Heart left ventricle (tissue), 16 donors: ENCODE measurements around the gene LRRC28. TPM values are rescaled to one million over a fixed set of nuclear protein-coding genes. Genes with fewer than 3 reads are reported as not detected.
A peak's percentile ranks its signal among the peaks of the same experiment; 100 is the strongest.

Experiments used
- ATAC-seq, 4 donors: fragments of 200-7000 bp; cut with Tn5 transposase; one replicate each; pipeline ENCODE4 v1.9.1; 2020 to 2022; ENCODE audit warnings: moderate library complexity in 4 of 4, mild to moderate bottlenecking in 3 of 4, moderate number of reproducible peaks in 1 of 4
- DNase-seq, 5 donors: peaks; one replicate each; pipeline ENCODE4 v3.0.0-alpha.2; 2020
- H3K27ac ChIP-seq, 12 donors: fragments of 200-600 bp; sonication (generic) in 4 of 12; one replicate each; pipeline versions ENCODE4 v1.5.0 to v1.8.0; 2016 to 2022; ENCODE audit warnings: mild to moderate bottlenecking in 2 of 12
- H3K27me3 ChIP-seq, 9 donors: fragments of 200-600 bp; sonication (generic) in 2 of 9; one replicate each; pipeline versions ENCODE4 v1.5.1 to v1.8.0; 2016 to 2022; ENCODE audit warnings: mild to moderate bottlenecking in 3 of 9
- H3K36me3 ChIP-seq, 9 donors: fragments of 200-600 bp; sonication (generic) in 2 of 9; one replicate each; pipeline versions ENCODE4 v1.5.0 to v1.8.0; 2018 to 2022; ENCODE audit warnings: mild to moderate bottlenecking in 2 of 9
- H3K4me1 ChIP-seq, 12 donors: fragments of 200-600 bp; sonication (generic) in 4 of 12; one replicate each; pipeline versions ENCODE4 v1.5.0 to v1.8.0; 2016 to 2022; ENCODE audit warnings: mild to moderate bottlenecking in 3 of 12
- H3K4me3 ChIP-seq, 12 donors: fragments of 200-600 bp; sonication (generic) in 4 of 12; one replicate each; pipeline versions ENCODE4 v1.5.0 to v1.8.0; 2017 to 2022; ENCODE audit warnings: mild to moderate bottlenecking in 9 of 12, moderate library complexity in 4 of 12
- H3K9me3 ChIP-seq, 12 donors: fragments of 200-600 bp; sonication (generic) in 4 of 12; one replicate each; pipeline versions ENCODE4 v1.5.0 to v1.8.0; 2016 to 2022; ENCODE audit warnings: mild to moderate bottlenecking in 1 of 12
- CTCF ChIP-seq, 12 donors: fragments of 200-600 bp; sonication (generic) in 4 of 12; IDR thresholded peaks; one replicate each; pipeline versions ENCODE4 v1.5.0 to v1.8.0; 2018 to 2022; ENCODE audit warnings: antibody characterized with exemption in 12 of 12, mild to moderate bottlenecking in 5 of 12
- POLR2A ChIP-seq, 2 donors: fragments of 450-650 bp; IDR thresholded peaks; one replicate each; pipeline ENCODE4 v1.6.1; 2017; ENCODE audit warnings: antibody characterized with exemption in 2 of 2, mild to moderate bottlenecking in 2 of 2, moderate library complexity in 2 of 2
- WGBS, 4 donors: extraction: QIAGEN DNeasy Blood & Tissue Kit in 2 of 4; methylation state at CpG; one replicate each; pipeline versions ENCODE4 v1.1.5 to v1.1.7; 2013 to 2018; 5-methylcytosine and 5-hydroxymethylcytosine counted together
- intact Hi-C, 10 donors: fragments of 100-400 bp; cut with DNase I; formaldehyde crosslinking; loops; one replicate each; pipeline versions ENCODE4 v1.11.1 to v1.14.2; 2022
- polyA plus RNA-seq, 2 donors: library from polyadenylated mRNA; stranded (reverse); fragments of 200-250 nt; gene quantifications; one replicate each; pipeline ENCODE4 v1.2.3, GENCODE V29; 2013
- total RNA-seq, 9 donors: library from RNA; depleted of rRNA in 2 of 9; stranded (reverse); fragments of >200 nt in 2 of 9; fragmentation: NEBNext Ultra II Directional in 3 of 9; extraction: Animal tissue kit (Norgen Biotek cat#: 25700) in 3 of 9; gene quantifications; one replicate each; pipeline versions ENCODE4 v1.1.0 to v1.2.4, GENCODE V29; 2016 to 2023
- donor health status: ischemic (EF 13 %, LVEDD 7.1; RV severe dilation, severe dysfunction).
- donor health status: healthy with polysubstance abuse.
- donor health status: DM: no; HTN: yes; CAD: no.
- donor health status: DM: no; HTN: no; CAD: no.
- donor health status: ischemic (EF 25% LVEDD 6.9; RV normal size, moderate dysfunction).
- donor health status: ischemic (EF 25% LVEDD 5.7; RV mildly dilated, moderate dysfunction).
- donor health status: healthy.
- donor health status: DM: yes; HTN: yes; CAD: no.
- donor health status: ischemic (EF 35%, LVEDD 5.7; RV mildly dilated, moderate dysfunction).
- donor health status: nonischemic (EF 11% LVEDD 7.7; RV severe dilation, severe dysfunction).
- donor health status: DM: yes; HTN: yes; CAD: no.
- donor health status: PGD.
- donor health status: ischemic (EF 29% LVEDD 5.4; RV normal size, mild dysfunction).
- donor health status: nonischemic (EF 23%, LVEDD 6.1; RV moderate dilation, normal function).

The LRRC28 gene
- total and polyA plus RNA-seq, 11 donors = 5.1 to 28.6 (median 20.1) TPM

GRCh38 chr15:99371180-99372103, 120.2 kb downstream of the LRRC28 start:
- intact Hi-C loops = no loop called here
- Histone ChIP-seq H3K27me3 (no peaks in the 10 kb centered on the region), H3K4me1 (peaks cover 0 to 13% (median 4%) of the 10 kb centered on the region in 12 donors), H3K36me3 (peaks cover 0 to 12% (median 0%) of the 10 kb centered on the region in 9 donors), H3K27ac (peak overlapping the region in 1 of 12 donors; percentile 23), H3K9me3 (peaks cover 0 to 44% (median 6%) of the 10 kb centered on the region in 12 donors), H3K4me3 (no peak overlapping the region)
- no peak for ATAC-seq
- peak in 3 of 12 donors; percentile 10 to 22 (median 14) for TF ChIP-seq CTCF (IDR thresholded peaks at IDR 0.05)
- TF ChIP-seq POLR2A (IDR thresholded peaks at IDR 0.05) = no peak
- WGBS, 4 donors = 74 to 82% (median 75%) methylated on average over 4 of the region's 4 CpGs
- no peak for DNase-seq

- Histone ChIP-seq H3K9me3 (no peaks in the 10 kb centered on the region), H3K4me3 (no peak overlapping the region), H3K4me1 (peaks cover 0 to 23% (median 16%) of the 10 kb centered on the region in 12 donors), H3K27me3 (no peaks in the 10 kb centered on the region), H3K36me3 (no peaks in the 10 kb centered on the region), H3K27ac (peak overlapping the region in 3 of 12 donors; percentile 3 to 39 (median 36))
- TF ChIP-seq CTCF (IDR thresholded peaks at IDR 0.05) = peak in 3 of 12 donors; percentile 10 to 11 (median 11)
- no peak for TF ChIP-seq POLR2A (IDR thresholded peaks at IDR 0.05)
- WGBS, 4 donors = 92 to 97% (median 94%) methylated on average over 6 of the region's 6 CpGs
- intact Hi-C loops = loop anchor here in 2 of 10 donors (5.0 to 10.0 kb wide), 2 partner anchors 43 to 100 kb away; no protein-coding TSS in a partner anchor
- DNase-seq (no peak), ATAC-seq (peak in 2 of 4 donors; percentile 26 to 35)
Observed at GRCh38 chr15:99385005-99385669, 133.9 kb downstream of the LRRC28 start.

DNA sequence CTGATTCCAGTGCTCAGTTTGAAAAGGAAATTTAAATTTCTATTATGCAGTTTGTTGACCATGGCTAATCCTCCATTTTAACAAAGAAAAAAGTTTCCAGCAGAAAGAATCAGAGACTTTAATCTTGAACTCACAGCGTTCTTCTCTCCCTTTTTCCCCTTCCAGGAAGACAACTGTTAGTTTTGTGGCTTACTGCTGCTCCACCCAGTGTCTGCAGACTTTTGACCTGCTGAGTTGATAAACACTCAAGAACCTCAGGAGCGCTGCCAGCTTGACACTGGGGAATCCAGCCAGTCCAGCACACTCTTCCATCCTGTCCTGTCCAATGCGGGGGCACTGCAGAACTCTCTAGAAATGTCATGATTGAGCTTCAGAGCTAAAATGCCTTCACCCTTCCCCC, 134.6 kb downstream of the LRRC28 start:
- Histone ChIP-seq H3K9me3 (peaks cover 0 to 3% (median 0%) of the 10 kb centered on the region in 12 donors), H3K4me1 (peaks cover 0 to 23% (median 16%) of the 10 kb centered on the region in 12 donors), H3K36me3 (no peaks in the 10 kb centered on the region), H3K4me3 (no peak overlapping the region), H3K27ac (peak overlapping the region in 9 of 12 donors; percentile 3 to 42 (median 33)), H3K27me3 (no peaks in the 10 kb centered on the region)
- WGBS, 4 donors = 12 to 22% (median 16%) methylated on average over 3 of the region's 3 CpGs
- intact Hi-C loops = loop anchor here in 2 of 10 donors (5.0 to 10.0 kb wide), 2 partner anchors 44 to 101 kb away; no protein-coding TSS in a partner anchor
- DNase-seq (peak; percentile 72 to 85 (median 76)), ATAC-seq (peak; percentile 86 to 97 (median 96))
- peak in 2 of 12 donors; percentile 11 to 18 for TF ChIP-seq CTCF (IDR thresholded peaks at IDR 0.05)
- no peak for TF ChIP-seq POLR2A (IDR thresholded peaks at IDR 0.05)
